Stimulated activated CD8-positive, alpha-beta memory T cell treated with anti-CD3 and anti-CD28 coated beads, Interleukin-15, amount 100 ng/mL, for 4 hours (primary cell): ENCODE data around the gene OR9A2.

Source experiments
- DNase-seq, 2 donors: peaks; one replicate each; pipeline ENCODE4 v3.0.0-alpha.2; 2020; ENCODE audit warnings: low read depth in 2 of 2

Gene OR9A2, protein sequence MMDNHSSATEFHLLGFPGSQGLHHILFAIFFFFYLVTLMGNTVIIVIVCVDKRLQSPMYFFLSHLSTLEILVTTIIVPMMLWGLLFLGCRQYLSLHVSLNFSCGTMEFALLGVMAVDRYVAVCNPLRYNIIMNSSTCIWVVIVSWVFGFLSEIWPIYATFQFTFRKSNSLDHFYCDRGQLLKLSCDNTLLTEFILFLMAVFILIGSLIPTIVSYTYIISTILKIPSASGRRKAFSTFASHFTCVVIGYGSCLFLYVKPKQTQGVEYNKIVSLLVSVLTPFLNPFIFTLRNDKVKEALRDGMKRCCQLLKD

DNA sequence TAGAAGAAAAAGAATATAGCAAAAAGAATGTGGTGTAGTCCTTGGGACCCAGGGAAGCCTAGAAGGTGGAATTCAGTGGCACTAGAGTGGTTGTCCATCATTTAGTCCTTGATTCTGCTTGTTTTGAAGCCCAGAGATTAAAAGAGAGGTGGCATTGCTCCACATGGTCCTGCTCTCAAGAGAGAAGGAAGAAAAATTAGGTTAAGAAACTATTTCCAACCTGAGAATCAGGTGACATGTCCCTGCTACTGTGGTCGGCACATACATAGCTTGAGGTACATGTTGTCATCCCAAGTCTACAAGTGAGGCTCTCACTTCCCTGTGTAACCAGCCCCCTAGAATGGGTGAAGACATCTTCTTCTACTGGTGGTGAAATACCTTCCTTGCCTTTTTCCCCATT is at the start of gene OR9A2:
OR9A2 (minus strand) TSS at position 101 of the 400 bp plus-strand sequence; CDS start at position 101, 0 bp downstream.
- DNase-seq = no peak

DNA sequence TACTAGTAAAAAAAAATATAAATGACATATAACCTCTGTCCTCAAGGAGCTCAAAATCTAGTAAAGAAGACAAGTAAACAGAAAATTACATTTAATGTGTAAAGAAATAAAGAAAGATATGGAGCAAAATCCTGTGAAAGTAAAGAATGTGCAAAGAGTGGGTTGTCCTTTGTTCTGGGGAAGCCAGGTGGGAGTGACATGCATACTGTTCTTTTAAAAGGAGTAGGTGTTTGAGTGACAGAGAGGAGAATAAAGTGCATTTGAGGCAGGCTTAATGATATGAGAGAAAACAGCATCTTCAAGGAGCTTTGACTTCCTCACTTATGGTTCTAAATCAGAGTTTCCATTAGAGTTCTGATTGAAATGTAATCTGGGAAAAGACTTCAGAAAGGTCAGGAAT is 47.2 kb upstream of the OR9A2 start:
- DNase-seq = no peak

DNA sequence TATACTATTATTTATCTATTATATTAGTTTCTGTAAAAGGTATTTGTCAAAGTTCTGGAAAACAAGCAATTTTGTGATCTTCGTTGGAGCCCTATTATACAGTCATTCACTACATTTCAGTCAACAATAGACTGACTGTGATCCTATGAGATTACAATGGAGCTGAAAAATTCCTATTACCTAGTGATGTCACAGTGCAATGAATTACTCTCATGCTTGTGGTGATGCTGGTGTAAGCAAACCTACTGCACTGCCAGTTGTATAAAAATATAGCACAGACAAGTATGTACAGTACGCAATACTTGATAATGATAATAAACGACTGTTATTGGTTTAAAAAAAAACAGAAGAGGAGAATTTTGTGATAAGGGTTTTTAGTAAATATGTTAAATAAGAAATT is 46.6 kb upstream of the OR9A2 start:
- DNase-seq = no peak

DNA sequence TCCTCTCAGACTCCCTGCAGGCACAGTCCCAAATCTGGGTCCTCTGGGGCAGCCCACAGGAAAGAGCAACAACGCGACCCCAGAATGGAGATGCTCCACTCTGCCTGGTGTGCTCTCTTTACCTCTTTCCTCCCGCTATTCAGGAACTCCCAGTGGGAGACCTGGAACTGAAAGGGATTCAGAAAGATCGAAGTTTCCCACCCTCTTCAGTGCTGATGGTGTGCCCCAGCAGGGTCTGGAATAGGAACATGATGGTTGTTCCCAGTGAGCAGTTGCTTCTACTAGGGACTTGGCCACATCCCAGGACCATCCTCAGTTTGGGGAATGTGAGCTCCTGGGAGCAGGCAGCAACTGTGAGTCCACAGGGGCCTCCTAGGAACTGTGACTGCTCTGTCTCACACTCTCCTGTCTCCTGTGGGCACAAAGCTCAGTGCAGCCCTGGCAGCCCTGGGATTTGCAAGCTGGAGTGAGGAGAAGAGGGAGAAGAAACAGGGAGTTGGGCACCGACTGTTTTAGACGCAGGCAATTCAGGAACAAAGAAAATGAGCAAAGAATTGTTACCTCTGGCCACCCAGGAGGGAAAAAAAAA is 43.1 kb upstream of the OR9A2 start:
- DNase-seq = no peak

DNA sequence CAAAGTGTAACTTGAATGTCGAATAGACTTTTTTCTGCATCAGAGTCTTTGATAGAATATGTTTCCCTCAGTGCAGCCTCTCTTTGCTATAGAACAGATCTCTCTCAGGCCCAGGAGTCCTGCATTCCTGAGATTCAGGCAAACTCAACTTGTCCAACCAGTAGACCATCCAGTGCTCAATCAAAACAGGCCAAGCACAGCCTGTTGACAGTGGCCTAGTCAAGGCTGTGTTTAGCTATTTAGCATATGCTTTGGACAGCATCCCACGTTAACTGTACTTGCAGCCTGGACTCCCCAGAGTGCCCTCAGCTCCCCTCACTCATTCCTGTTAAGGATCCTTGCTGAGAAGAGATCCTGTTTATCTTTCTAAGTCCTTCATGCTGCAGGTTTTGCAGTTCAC is 41.5 kb upstream of the OR9A2 start:
- DNase-seq = no peak

DNA sequence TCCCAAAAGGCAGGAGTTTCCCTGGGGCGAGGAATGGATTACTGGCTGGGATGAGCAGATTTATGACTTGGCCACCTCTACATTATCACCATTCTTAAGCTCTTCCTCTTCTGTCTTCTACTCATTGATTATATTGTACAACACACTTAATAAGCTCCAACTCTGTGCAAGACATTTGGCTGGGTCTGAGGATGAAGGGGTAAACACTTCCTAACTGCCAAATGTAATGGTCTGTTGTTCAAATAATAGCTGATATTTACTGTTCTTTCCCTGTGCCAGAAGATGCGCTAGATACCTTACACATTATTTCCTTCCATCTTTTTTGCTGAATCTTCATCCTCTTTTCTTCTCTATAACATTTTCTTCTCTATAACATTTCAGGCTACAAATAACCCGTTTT is 36.8 kb upstream of the OR9A2 start:
- DNase-seq = no peak

DNA sequence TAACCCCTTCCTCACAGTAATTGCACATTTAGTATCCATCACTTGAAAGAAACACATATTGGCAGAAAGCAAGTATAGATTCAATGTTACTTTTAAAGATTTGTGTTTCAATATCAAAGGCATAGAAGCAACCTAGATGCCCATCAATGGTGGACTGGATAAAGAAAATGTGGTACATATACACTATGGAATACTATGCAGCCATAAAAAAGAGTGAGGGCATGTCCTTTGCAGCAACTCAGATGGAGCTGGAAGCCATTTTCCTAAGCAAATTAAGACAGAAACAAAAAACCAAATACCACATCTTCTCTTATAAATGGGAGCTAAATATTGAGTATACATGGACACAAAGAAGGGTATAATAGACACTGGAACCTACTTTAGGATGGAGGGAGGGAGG is 28.8 kb upstream of the OR9A2 start:
- DNase-seq = no peak

DNA sequence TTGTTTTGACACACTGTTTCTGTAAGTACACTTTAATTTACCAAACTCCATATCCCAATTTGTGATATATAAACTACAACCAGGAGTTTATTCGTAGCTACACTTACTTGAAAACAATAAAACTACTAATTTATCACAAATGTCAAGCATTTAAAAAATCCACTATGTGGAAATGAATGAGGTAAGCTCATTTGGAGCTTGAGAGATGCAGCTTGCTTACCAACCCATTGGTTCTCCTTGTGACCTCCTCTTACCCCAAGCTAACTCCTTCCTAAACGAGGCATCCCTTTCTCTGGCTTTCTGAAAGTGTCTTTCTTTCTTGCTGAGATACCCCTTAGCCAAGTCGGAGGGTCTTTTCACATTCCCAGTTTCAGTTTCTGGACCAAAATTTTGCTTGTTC is 27.7 kb upstream of the OR9A2 start:
- no peak for DNase-seq

DNA sequence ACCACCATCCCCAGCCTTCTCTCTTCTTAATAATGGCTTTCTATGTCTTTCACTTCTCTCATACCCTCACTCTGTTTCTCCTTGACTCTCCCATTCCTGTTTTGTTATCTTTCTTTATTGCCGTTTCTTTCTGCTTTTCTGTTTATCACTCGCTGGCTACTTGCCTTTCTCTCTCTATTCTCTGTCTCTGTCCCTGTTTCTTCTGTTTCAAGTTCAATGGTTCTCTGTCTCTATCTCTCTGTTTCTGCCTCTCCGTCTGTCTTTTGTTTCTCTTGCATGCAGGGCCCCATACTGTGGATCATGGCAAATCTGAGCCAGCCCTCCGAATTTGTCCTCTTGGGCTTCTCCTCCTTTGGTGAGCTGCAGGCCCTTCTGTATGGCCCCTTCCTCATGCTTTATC is 25.1 kb upstream of the OR9A2 start, which contains the start of gene OR6V1:
OR6V1 (plus strand) TSS at position 301 of the 400 bp plus-strand sequence; CDS start at position 301, 0 bp downstream.
- no peak for DNase-seq

DNA sequence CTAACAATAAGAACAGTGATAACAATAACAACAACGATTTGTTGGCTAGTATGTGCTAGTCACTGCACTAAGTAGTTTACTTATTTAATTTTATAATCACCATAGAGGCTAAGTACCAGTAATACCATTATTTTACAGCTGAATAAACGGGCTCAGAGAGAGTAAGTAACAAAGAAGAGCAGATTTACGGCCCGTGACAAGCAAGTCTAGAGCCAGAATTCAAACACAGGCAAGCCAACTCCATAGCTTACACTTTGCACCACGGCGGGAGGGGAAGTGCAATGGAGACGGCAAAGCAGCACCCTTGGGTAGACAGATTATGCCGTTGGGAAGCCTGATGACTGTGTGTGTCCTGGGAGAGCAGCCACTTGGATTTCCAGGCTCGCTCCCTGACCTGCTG is 24.0 kb upstream of the OR9A2 start:
- DNase-seq = no peak

DNA sequence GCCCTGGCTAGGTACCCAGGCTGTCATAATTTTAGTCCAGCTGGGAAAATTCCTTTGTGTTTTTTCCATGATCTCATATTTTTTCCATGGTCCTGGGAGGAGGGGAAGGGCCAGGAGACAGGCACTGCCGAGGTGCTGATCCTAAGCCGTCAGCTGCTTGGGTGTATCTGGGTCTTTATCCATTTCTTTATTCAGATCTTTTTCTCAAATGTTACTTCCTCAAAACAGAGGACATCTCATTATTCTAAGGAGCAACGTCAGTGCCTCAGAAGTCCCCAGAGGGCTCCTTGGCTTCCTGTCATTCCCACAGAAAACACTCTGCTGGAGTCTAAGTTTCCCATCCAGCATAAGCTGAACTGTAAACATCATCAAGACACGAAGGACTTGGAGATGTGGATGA is 22.4 kb upstream of the OR9A2 start:
- no peak for DNase-seq

DNA sequence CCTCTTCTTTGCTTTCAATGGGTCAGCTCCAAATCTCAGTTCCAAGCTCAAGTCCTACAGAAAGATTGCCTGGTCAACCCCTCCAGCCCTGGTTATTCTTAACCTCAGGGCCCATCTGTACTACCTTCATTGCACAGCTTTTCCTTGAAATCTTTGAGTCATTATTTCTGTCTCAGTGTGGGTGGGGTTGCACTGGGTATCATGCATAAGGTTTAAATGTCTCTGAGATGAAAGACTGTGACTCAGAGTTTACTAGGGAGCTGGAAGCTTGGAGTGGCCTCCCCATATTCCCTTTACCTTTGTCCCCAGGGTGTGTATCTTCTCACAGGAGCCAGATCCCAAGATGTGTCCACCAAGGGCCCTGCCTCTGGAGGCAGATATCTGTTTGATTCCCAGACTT is 21.9 kb upstream of the OR9A2 start:
- DNase-seq = no peak

DNA sequence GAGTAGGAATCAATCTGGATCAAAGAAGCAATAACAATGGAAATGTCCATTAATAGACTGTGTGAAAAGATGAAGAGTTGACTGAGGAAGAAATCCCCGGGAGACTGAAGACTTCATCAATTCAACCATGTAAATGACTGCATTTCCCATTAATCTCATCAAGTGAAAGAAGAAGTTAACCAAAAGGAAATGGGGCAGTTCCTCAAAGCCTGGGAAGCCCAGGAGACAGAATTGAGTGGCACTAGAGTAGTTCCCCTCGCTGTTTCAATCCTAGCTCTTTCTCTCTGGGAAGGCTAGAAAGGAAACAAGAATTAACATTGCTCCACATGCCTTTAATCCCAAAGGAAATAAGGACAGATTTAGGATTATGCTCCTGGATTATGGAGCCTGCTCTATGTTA is 20.4 kb upstream of the OR9A2 start:
- no peak for DNase-seq

DNA sequence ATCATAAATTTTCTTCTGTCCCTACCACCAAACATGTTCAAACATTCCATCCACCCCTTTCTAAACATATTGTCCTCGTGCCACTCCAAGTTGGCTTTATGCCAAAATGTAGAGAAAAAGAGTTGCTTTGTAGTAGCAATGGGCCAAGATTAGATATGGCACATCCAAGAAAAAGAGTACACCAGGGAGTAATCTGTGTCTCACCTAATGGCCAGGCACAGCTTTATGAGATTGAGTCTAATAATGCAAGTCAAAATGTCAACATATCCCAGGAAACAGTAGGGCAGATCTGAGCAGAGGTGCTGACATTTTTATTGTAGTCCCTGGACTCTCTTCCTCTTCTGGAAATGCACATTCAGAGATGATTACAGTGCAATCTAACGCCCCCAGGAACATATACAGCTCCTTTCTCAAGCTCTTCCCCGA is 19.5 kb upstream of the OR9A2 start:
- no peak for DNase-seq

DNA sequence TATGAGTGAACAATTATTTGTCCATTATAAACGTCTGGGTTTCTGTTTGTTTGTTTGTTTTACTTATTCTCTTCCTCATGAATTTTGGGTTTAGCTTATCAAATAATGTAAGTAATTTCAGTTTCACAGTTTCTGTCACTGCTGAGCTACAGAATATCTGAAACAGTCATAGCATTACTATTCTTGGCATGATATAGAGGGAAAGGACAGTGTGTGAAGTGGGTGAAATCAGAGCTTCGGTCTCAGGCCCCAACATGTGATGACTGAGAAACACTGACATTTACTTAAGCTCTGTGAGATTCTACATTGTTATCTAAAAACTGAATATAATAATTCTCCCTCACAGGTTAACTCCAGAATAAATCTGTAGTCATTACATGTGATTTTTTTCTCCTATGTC is 16.5 kb upstream of the OR9A2 start:
- DNase-seq = no peak

DNA sequence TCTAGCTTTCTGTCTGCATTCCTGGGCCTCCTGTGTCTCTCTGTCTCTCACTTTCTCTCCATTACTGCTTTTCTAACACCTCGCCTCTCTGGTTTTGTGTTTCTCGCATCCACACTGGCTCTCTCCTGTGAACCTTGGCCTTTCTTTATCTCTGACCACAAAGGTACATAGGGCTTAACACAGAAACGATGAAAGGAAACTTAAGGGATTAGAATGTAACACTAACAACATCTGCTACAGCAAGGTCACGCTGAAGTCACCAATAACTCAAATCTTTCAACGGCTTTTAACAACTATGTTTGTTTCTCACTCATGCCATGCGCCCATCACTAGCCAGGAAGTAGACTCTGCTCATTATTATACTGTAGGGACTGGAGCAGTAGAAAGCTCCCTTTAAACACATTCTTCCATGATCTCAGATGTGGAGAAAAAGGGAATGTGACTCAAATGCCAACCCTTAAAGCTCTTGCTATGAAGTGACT is 15.9 kb upstream of the OR9A2 start:
- DNase-seq = no peak

DNA sequence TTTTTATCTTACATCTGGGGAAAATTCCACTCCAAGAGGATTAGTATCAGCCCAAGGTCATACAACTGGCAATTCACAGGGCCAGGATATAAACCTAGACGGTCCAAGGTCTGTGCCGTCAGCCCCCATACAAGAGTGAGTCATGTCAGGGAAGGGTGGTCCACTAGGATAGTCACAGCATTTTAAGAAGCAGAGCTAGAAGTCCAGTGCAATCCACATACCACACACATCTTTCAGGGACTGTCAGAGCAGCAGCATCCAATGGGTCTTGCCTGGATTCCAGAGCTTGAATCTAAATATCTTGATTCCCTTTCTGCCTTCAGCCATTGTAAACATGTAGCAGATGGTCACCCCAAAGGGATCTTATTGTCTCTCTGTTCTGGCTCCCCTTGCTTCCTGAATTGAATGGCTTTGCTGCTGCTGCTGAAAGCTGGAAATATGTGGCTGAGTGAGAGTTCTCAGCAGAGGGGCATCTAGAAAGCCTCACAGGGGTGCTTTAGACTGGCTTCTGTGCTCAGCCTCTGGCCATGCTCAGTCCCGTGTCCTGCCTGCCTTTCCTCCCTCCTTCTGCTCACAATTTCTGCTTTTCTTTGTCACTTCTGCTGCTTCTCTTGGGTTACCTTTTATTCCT is 15.3 kb upstream of the OR9A2 start:
- DNase-seq = no peak

DNA sequence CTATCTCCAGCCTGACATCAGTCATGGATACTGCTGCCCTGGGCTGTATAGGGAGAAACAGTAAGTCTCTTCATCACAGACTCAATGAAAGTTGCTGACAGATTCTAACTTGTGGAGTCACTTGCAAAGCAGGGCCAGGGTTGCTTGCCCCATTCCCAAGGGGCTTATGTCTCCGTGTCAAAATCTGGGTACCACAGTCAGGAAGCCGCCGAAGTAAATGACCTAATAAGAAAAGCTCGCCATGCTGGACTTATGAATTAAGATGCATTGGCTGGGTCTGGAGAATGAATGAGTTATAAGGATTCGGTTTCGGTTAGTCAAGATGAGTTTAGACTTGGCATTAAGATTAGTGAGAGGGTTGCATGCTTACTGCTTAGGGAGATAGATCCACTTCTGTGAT is 14.4 kb upstream of the OR9A2 start:
- DNase-seq = no peak

DNA sequence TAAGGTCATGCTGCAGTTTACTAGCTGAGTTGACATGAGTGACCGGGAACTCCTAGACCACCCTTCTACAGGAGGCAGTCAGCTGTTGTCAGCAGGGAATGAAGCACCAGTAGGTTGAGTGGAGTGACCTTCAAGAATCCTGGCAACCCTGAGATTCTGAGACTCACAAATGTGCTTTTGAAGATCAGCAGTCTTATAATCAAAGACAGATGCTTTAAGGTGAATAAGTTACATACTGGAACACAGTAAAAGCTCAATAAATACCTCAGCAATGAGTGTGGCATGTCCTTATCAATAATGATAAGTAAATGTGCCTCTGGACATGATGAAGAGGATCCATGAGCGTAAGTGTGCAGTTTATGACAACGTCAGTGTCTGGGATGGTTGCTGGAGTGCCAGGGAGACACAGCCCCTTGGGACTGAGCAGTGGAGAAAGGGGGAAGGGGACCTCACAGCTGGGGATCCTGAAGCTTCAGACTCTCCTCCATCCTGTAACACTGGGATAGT is 13.3 kb upstream of the OR9A2 start:
- DNase-seq = no peak

DNA sequence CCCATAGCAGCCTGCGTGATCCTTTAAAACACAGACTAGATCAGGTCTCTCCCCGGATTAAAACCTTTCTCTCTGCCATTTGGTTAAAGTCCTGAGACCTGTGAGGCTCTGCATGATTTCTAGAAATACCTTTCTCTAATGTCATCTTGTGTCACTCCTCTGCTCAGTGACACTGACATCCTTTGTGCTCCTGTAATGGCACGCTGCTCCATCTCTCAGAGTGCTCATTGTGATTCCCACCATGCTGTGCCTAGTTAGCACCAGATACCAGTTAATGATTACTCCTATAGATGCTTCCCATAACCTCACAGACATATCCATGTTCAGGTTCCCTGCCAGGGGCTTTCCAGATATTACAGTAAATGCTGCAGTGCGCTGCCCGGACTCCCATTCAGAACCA is 11.7 kb upstream of the OR9A2 start:
- no peak for DNase-seq

DNA sequence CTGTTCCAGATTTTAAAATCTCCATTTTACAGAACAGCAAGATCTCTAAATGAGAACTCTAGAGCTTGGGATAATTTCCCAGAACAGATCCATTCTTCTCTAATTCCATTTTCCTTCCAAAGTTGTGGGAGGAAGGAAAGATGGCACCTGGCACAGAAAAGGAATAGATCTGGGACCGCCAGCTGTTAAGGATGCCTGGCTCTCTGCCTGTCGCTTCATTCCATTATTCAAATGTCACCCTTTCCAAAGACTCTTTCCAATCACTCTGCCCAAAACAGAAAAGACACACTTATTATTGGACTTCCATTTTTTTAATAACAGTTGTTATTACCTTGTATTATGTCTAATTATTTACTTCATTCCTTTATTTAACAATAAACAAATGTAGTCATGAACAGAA is 751 bp upstream of the OR9A2 start:
- no peak for DNase-seq

DNA sequence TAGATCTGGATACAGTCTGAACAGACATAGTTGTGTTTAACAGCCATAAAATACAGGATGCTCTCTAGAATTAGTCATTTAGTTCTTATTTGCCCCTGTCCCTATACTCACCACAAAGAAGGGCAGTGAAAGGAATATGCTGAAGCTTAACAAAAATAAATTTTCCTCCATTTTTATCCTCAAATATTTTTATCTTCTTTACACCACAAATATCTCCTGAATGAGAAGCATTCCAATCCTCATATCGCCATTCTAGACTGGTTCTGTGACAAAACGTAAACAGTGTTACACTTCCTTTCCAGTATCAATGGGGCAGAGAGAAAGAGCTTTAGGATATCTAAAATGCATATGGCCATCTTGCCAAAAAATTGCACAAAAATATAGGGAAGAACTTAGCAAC is 1.6 kb downstream of the OR9A2 start:
- DNase-seq = no peak

DNA sequence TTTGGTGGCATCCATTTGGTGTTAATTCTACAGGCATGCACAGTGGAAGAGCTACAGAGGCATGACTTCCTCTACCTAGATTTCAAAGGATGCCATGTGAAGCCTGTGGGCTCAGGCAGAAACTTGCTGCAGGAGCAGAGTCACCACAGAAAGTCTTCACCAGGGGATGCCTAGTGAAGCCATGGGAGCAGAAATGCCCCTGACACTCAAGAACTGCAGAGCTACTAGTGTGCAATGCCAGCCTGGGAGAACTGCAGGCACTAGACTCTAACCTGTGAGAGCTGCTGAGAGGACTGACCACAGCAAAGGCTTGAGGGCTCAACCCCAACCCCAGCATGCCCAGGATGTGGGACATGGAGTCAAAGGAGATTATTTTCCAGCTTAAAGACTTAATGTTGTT is 3.9 kb downstream of the OR9A2 start:
- no peak for DNase-seq
